ENCODE measurements around the gene ZFPL1. TPM values are rescaled to one million over a fixed set of nuclear protein-coding genes. Genes with fewer than 3 reads are reported as not detected.

Gene ZFPL1
- total RNA-seq, 3 donors from 2014 or later (not counting 1 experiment from before 2014, with no cell fraction given), result 49.8 to 60.2 (median 50.8) TPM

DNA sequence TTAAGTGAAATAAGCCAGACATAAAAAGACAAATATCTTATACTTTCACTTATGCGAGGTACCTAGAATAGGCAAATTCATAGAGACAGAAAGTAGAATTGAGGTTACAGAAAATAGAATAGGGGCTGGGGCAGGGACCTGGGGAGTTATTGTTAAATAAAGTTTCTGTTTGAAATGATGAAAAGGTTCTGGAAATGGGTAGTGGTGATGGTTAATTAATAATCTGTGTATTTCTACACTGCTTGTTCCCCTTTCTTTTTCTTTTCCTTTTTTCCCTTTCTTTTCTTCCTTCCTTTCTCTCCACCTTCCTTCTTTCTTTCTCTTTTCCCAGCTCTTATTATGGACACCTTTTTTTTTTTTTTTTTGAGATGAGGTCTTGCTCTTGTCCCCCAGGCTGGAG lies 28.5 kb upstream of the ZFPL1 start:
- no peak overlapping the region for H3K27ac Mint-ChIP-seq
- intact Hi-C loops (cut with micrococcal nuclease), result no loop called here
- no peaks in the 10 kb centered on the region for H3K36me3 ChIP-seq (ENCODE audit: control insufficient read depth, insufficient read depth, low read length)

DNA sequence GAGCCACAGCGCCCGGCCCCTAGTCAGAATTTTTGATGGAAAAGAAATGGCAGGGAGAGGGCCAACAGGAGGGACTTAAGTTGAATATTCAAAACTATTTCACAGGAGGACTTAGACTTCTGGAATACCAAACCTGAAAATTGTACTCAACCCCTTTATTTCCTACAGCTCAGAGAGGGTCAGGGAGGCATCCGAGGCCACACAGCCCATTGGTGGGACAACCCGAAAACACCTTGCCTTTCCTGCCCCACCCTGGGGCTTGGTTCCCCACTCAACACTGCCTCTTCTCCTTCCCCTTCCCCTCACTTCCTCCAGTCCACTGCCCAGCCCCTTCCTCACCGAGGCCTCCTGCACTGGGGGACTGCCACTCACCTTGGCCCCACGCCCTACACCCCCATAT lies 27.0 kb upstream of the ZFPL1 start:
- H3K36me3 Mint-ChIP-seq, result no peaks in the 10 kb centered on the region
- no peaks in the 10 kb centered on the region for H3K9me3 Mint-ChIP-seq
- no peaks in the 10 kb centered on the region for H3K9me3 ChIP-seq (ENCODE audit: control insufficient read depth, insufficient read depth, low read length)
- TF ChIP-seq CTCF (IDR thresholded peaks at IDR 0.05), result no peak
- intact Hi-C loops (cut with micrococcal nuclease), result no loop called here
- H3K27ac Mint-ChIP-seq, result no peak overlapping the region
- no peak overlapping the region for H3K27ac ChIP-seq (ENCODE audit: low read length)
- H3K27me3 Mint-ChIP-seq (ENCODE audit: low read depth in 2 of 2), result peaks cover 0 to 8% of the 10 kb centered on the region in 2 donors
- peaks cover 11% of the 10 kb centered on the region for H3K4me1 ChIP-seq (ENCODE audit: control insufficient read depth, insufficient read depth, low read length)
- ATAC-seq (no peak), DNase-seq (no peak)
- H3K4me3 ChIP-seq (ENCODE audit: low read length), result no peak overlapping the region
- no peaks in the 10 kb centered on the region for H3K27me3 ChIP-seq (ENCODE audit: control insufficient read depth, insufficient read depth, low read length)
- no peak overlapping the region for H3K4me3 Mint-ChIP-seq
- WGBS (ENCODE audit: insufficient coverage), result 91% methylated on average over 6 of the region's 6 CpGs
- H3K4me1 Mint-ChIP-seq, result peaks cover 5 to 9% of the 10 kb centered on the region in 2 donors
- H3K36me3 ChIP-seq (ENCODE audit: control insufficient read depth, insufficient read depth, low read length), result no peaks in the 10 kb centered on the region

More for the DNA sequence above, 28.5 kb upstream of the ZFPL1 start:
- ATAC-seq (no peak), DNase-seq (no peak)
- no CpG with 5 or more reads among the region's 1 CpG for WGBS (ENCODE audit: insufficient coverage)
- Histone ChIP-seq H3K4me1 (ENCODE audit: control insufficient read depth, insufficient read depth, low read length) (peaks cover 11% of the 10 kb centered on the region), H3K4me3 (ENCODE audit: low read length) (no peak overlapping the region), H3K27me3 (ENCODE audit: control insufficient read depth, insufficient read depth, low read length) (no peaks in the 10 kb centered on the region), H3K9me3 (ENCODE audit: control insufficient read depth, insufficient read depth, low read length) (no peaks in the 10 kb centered on the region), H3K27ac (ENCODE audit: low read length) (no peak overlapping the region)
- TF ChIP-seq CTCF (IDR thresholded peaks at IDR 0.05), result no peak
- H3K4me1 Mint-ChIP-seq, result peaks cover 5 to 9% of the 10 kb centered on the region in 2 donors
- peaks cover 0 to 6% of the 10 kb centered on the region in 2 donors for H3K27me3 Mint-ChIP-seq (ENCODE audit: low read depth in 2 of 2)
- no peak overlapping the region for H3K4me3 Mint-ChIP-seq
- no peaks in the 10 kb centered on the region for H3K9me3 Mint-ChIP-seq
- H3K36me3 Mint-ChIP-seq, result no peaks in the 10 kb centered on the region

- Histone ChIP-seq H3K9me3 (ENCODE audit: control insufficient read depth, insufficient read depth, low read length) (no peaks in the 10 kb centered on the region), H3K27ac (ENCODE audit: low read length) (no peak overlapping the region), H3K36me3 (ENCODE audit: control insufficient read depth, insufficient read depth, low read length) (no peaks in the 10 kb centered on the region), H3K4me3 (ENCODE audit: low read length) (no peak overlapping the region), H3K27me3 (ENCODE audit: control insufficient read depth, insufficient read depth, low read length) (no peaks in the 10 kb centered on the region), H3K4me1 (ENCODE audit: control insufficient read depth, insufficient read depth, low read length) (peaks cover 11% of the 10 kb centered on the region)
- H3K36me3 Mint-ChIP-seq, result no peaks in the 10 kb centered on the region
- H3K4me3 Mint-ChIP-seq, result no peak overlapping the region
- intact Hi-C loops (cut with micrococcal nuclease), result no loop called here
- no peak for TF ChIP-seq CTCF (IDR thresholded peaks at IDR 0.05)
- WGBS (ENCODE audit: insufficient coverage), result 97% methylated on average over 6 of the region's 7 CpGs
- H3K27ac Mint-ChIP-seq, result no peak overlapping the region
- H3K4me1 Mint-ChIP-seq, result peaks cover 5 to 9% of the 10 kb centered on the region in 2 donors
- ATAC-seq (no peak), DNase-seq (no peak)
- H3K9me3 Mint-ChIP-seq, result no peaks in the 10 kb centered on the region
- H3K27me3 Mint-ChIP-seq (ENCODE audit: low read depth in 2 of 2), result peaks cover 2 to 8% of the 10 kb centered on the region in 2 donors
Observed at GRCh38 chr11:65057526-65057925, 26.5 kb upstream of the ZFPL1 start.

GRCh38 chr11:65058012-65058411 lies 26.0 kb upstream of the ZFPL1 start:
- intact Hi-C loops (cut with micrococcal nuclease), result no loop called here
- Mint-ChIP-seq H3K27me3 (ENCODE audit: low read depth in 2 of 2) (peaks cover 7 to 8% of the 10 kb centered on the region in 2 donors), H3K4me3 (no peak overlapping the region), H3K27ac (no peak overlapping the region), H3K9me3 (no peaks in the 10 kb centered on the region), H3K36me3 (no peaks in the 10 kb centered on the region), H3K4me1 (peaks cover 5 to 9% of the 10 kb centered on the region in 2 donors)
- Histone ChIP-seq H3K27me3 (ENCODE audit: control insufficient read depth, insufficient read depth, low read length) (no peaks in the 10 kb centered on the region), H3K4me1 (ENCODE audit: control insufficient read depth, insufficient read depth, low read length) (peaks cover 11% of the 10 kb centered on the region), H3K9me3 (ENCODE audit: control insufficient read depth, insufficient read depth, low read length) (no peaks in the 10 kb centered on the region), H3K27ac (ENCODE audit: low read length) (no peak overlapping the region), H3K36me3 (ENCODE audit: control insufficient read depth, insufficient read depth, low read length) (no peaks in the 10 kb centered on the region), H3K4me3 (ENCODE audit: low read length) (no peak overlapping the region)
- no peak for TF ChIP-seq CTCF (IDR thresholded peaks at IDR 0.05)
- 92% methylated on average over 13 of the region's 13 CpGs for whole genome bisulfite sequencing (ENCODE audit: insufficient coverage)
- DNase-seq, result no peak
- no peak for ATAC-seq
